Psoas muscle (tissue), 8 donors: ENCODE results near the gene OR4D6. TPM values are rescaled to one million over a fixed set of nuclear protein-coding genes. Genes with fewer than 3 reads are reported as not detected.

Experiments used
- ATAC-seq, 4 donors: fragments of 200-7000 bp; cut with Tn5 transposase; one replicate each; pipeline ENCODE4 v1.9.1; 2020; ENCODE audit warnings: moderate library complexity in 3 of 4, mild to moderate bottlenecking in 2 of 4
- DNase-seq, 2 donors: peaks; one replicate each; pipeline ENCODE4 v3.0.0-alpha.2; 2020
- H3K27ac ChIP-seq: fragments of 200-600 bp; one replicate; pipeline ENCODE4 v1.8.0; 2022
- H3K27me3 ChIP-seq, 3 donors: fragments of 200-600 bp in 1 of 3; one replicate each; pipeline versions ENCODE4 v1.6.1 to v1.8.0; 2013 to 2022; ENCODE audit warnings: low read length in 2 of 3, mild to moderate bottlenecking in 2 of 3, moderate library complexity in 1 of 3; ENCODE audit not compliant: insufficient read depth in 3 of 3
- H3K36me3 ChIP-seq, 2 donors: fragments of 200-600 bp in 1 of 2; one replicate each; pipeline versions ENCODE4 v1.6.1 to v1.8.0; 2013 to 2022; ENCODE audit warnings: low read depth in 1 of 2, mild to moderate bottlenecking in 1 of 2, moderate library complexity in 1 of 2; ENCODE audit not compliant: insufficient read depth in 1 of 2
- H3K4me1 ChIP-seq: fragments of 200-600 bp; one replicate; pipeline ENCODE4 v1.8.0; 2022
- H3K4me3 ChIP-seq: fragments of 200-600 bp; one replicate; pipeline ENCODE4 v1.8.0; 2022; ENCODE audit warnings: mild to moderate bottlenecking
- H3K9me3 ChIP-seq: fragments of 200-600 bp; one replicate; pipeline ENCODE4 v1.8.0; 2022
- CTCF ChIP-seq: fragments of 200-600 bp; IDR thresholded peaks from one replicate; pipeline ENCODE4 v1.8.0; 2022; ENCODE audit warnings: antibody characterized with exemption
- WGBS, 3 donors: extraction: QIAGEN DNeasy Blood & Tissue Kit; methylation state at CpG; one replicate each; pipeline versions ENCODE4 v1.1.6 to v1.1.7; 2013; 5-methylcytosine and 5-hydroxymethylcytosine counted together
- intact Hi-C, 2 donors: fragments of 100-400 bp; cut with DNase I; formaldehyde crosslinking; loops; one replicate each; pipeline versions ENCODE4 v1.11.0 to v1.14.2; 2022
- polyA plus RNA-seq, 3 donors: library from polyadenylated mRNA; stranded (reverse); fragments of 200-250 nt; gene quantifications; one replicate each; pipeline ENCODE4 v1.2.3, GENCODE V29; 2013
- total RNA-seq, 4 donors: library from RNA; stranded (reverse); fragmentation: NEBNext Ultra II Directional in 2 of 4; extraction: Animal tissue kit (Norgen Biotek cat#: 25700) in 2 of 4; gene quantifications; one replicate each; pipeline versions ENCODE4 v1.2.1 to v1.2.4, GENCODE V29; 2021 to 2023
- donor health status: healthy with polysubstance abuse.
- donor health status: DM: no; HTN: no; CAD: no; lungs with moderate emphysema.
- donor health status: Bipolar disorder and iron deficiency.
- donor health status: healthy.
- donor health status: DM: yes; HTN: yes; CAD: no.
- donor health status: DM: no; HTN: no; CAD: no.
- donor health status: DM: no; HTN: no; CAD: no.
- donor health status: DM: yes; HTN: yes; CAD: no.

The OR4D6 gene
- total and polyA plus RNA-seq, 7 donors: not detected

DNA sequence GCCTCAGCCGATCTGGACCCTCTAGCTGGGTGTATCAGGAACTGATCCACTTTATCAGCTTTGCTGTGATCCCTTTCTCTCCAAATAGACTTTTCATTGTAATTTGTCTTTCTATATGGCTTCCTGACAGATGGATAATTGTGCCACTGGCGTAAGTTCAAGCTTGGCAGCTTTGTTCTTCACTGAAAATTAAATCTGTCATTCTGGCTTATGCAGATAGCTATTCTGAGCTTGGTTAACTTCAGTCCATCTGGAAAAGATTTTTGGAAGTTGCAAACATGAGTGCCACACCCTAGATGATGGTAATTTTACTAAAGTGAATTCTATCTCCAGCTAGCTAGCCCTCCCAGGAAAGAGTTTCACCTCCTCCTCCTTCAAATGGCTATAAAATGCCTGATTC lies 38.6 kb upstream of the OR4D6 start:
- DNase-seq: no peak
- intact Hi-C loops: no loop called here

GRCh38 chr11:59423835-59424234 lies 32.9 kb upstream of the OR4D6 start:
- Histone ChIP-seq H3K27me3 (no peaks in the 10 kb centered on the region), H3K36me3 (no peaks in the 10 kb centered on the region), H3K4me1 (no peaks in the 10 kb centered on the region), H3K9me3 (no peaks in the 10 kb centered on the region), H3K27ac (no peak overlapping the region), H3K4me3 (no peak overlapping the region)
- TF ChIP-seq CTCF: no peak
- intact Hi-C loops: loop anchor here in 1 of 2 donors (10.0 kb wide), 1 partner anchor 249 kb away; the partner anchor contains the start of gene DTX4
- WGBS, 3 donors: 65 to 73% (median 70%) methylated on average over 2 of the region's 2 CpGs
- DNase-seq (no peak), ATAC-seq (no peak)

More for the DNA sequence above, 38.6 kb upstream of the OR4D6 start:
- Histone ChIP-seq H3K4me3 (no peak overlapping the region), H3K27ac (no peak overlapping the region), H3K9me3 (no peaks in the 10 kb centered on the region), H3K4me1 (no peaks in the 10 kb centered on the region), H3K27me3 (no peaks in the 10 kb centered on the region), H3K36me3 (no peaks in the 10 kb centered on the region)
- no peak for ATAC-seq
- WGBS, 3 donors: 46 to 60% (median 49%) methylated on average over 2 of the region's 2 CpGs
- no peak for TF ChIP-seq CTCF

- no peaks in the 10 kb centered on the region for H3K36me3 ChIP-seq
- no peak overlapping the region for H3K27ac ChIP-seq
- ATAC-seq: no peak
- no peaks in the 10 kb centered on the region for H3K27me3 ChIP-seq
- no peak for DNase-seq
- no peaks in the 10 kb centered on the region for H3K9me3 ChIP-seq
- no peaks in the 10 kb centered on the region for H3K4me1 ChIP-seq
- 48 to 74% (median 66%) methylated on average over 4 of the region's 4 CpGs for WGBS, 3 donors
- intact Hi-C loops: loop anchor here in 1 of 2 donors (10.0 kb wide), 1 partner anchor 250 kb away; the partner anchor contains the start of gene DTX4
- TF ChIP-seq CTCF: no peak
- no peak overlapping the region for H3K4me3 ChIP-seq
These were observed 31.6 kb upstream of the OR4D6 start for GRCh38 chr11:59425131-59425530.

DNA sequence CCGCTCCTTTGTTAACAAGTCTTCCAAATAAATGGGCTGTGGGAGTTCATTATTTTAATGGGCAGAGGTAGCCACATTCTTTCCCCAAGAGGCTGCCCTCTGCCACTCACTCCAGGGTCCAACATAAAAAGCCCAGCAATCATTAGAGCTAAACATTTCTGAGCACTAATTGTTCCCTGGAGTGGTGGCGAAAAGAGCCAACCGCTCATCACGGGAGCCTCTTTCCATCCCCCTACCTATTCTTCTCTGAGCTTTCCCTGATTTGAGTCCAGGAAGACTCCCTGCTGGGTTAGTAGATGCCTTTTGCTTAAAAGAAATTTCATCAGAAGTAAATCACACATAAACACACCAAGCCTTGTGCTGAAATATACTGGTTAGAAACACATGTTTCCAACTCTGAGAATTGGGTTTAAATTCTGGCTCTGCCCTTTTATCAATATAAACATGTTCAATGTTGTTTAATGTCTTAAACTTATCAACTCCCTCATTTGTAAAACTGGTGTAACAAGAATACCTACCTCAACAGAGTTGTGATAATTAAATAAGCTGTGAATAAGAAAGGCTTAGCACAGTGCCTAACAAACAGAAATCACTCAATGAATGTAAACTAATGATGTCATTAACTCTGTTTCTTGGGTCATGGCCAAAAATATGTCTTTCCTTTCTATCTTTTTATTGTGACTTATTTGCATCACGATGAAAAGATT lies 30.2 kb upstream of the OR4D6 start, which contains the start of gene OR5A2:
Gene OR5A2 (minus strand): TSS at position 53 of the 707 bp plus-strand sequence. CDS start 3,460 bp downstream, outside the sequence.
- TF ChIP-seq CTCF: no peak
- DNase-seq (no peak), ATAC-seq (no peak)
- Histone ChIP-seq H3K27ac (no peak within 1 kb of the TSS), H3K9me3 (no peaks in the 10 kb centered on the region), H3K4me1 (no peaks in the 10 kb centered on the region), H3K27me3 (no peaks in the 10 kb centered on the region), H3K4me3 (no peak within 1 kb of the TSS), H3K36me3 (no peaks in the 10 kb centered on the region)
- 53 to 62% (median 58%) methylated on average over 5 of the region's 5 CpGs for WGBS, 3 donors
- intact Hi-C loops: loop anchor here in 1 of 2 donors (10.0 kb wide), 1 partner anchor 252 kb away; the partner anchor contains the start of gene DTX4
